Loucy (cell line): ENCODE results near the gene KCNJ15.

Experiments used
- EZH2phosphoT487 ChIP-seq: fragments of 200-600 bp; IDR thresholded peaks from 2 replicates; pipeline ENCODE4 v1.6.1; 2018; ENCODE audit warnings: antibody characterized with exemption, mild to moderate bottlenecking, moderate library complexity, borderline replicate concordance
- TF ChIP-seq, protein P1 (sequence below): fragments of 200-600 bp; sonication (generic); conservative IDR thresholded peaks from 2 replicates; pipeline ENCODE4 v1.5.1; 2014; ENCODE audit warnings: mild to moderate bottlenecking, antibody characterized with exemption, low read length

DNA sequence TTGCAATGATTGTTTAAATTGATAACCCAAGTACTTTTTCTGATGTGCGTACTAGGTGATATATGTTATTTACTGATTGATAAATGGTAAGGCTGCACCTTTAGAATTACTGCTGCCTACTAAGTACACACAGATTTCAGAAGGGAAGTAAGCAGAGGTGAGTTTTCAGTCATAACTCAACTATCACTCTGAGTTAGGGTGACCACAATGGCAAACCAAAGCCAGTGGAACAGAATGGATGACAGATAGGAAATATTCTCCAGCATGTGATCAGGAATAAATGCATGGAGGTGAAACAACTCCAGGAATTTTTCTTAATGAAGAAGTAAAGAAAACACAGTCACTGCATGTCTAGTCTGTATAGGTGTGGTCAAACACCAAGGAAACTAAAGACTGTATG lies 7.5 kb upstream of the KCNJ15 start:
- TF ChIP-seq, protein P1, sequence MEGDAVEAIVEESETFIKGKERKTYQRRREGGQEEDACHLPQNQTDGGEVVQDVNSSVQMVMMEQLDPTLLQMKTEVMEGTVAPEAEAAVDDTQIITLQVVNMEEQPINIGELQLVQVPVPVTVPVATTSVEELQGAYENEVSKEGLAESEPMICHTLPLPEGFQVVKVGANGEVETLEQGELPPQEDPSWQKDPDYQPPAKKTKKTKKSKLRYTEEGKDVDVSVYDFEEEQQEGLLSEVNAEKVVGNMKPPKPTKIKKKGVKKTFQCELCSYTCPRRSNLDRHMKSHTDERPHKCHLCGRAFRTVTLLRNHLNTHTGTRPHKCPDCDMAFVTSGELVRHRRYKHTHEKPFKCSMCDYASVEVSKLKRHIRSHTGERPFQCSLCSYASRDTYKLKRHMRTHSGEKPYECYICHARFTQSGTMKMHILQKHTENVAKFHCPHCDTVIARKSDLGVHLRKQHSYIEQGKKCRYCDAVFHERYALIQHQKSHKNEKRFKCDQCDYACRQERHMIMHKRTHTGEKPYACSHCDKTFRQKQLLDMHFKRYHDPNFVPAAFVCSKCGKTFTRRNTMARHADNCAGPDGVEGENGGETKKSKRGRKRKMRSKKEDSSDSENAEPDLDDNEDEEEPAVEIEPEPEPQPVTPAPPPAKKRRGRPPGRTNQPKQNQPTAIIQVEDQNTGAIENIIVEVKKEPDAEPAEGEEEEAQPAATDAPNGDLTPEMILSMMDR: no peak
- TF ChIP-seq EZH2phosphoT487: no peak
